HG02943 (cell line): ENCODE data around the gene NOTCH1.

ENCODE experiments used
- ATAC-seq: cut with Tn5 transposase; IDR thresholded peaks from one replicate; pipeline ENCODE4 v1.9.1; 2021; ENCODE audit warnings: mild to moderate bottlenecking, low read depth, moderate library complexity; ENCODE audit not compliant: unreplicated experiment

NOTCH1 gene

DNA sequence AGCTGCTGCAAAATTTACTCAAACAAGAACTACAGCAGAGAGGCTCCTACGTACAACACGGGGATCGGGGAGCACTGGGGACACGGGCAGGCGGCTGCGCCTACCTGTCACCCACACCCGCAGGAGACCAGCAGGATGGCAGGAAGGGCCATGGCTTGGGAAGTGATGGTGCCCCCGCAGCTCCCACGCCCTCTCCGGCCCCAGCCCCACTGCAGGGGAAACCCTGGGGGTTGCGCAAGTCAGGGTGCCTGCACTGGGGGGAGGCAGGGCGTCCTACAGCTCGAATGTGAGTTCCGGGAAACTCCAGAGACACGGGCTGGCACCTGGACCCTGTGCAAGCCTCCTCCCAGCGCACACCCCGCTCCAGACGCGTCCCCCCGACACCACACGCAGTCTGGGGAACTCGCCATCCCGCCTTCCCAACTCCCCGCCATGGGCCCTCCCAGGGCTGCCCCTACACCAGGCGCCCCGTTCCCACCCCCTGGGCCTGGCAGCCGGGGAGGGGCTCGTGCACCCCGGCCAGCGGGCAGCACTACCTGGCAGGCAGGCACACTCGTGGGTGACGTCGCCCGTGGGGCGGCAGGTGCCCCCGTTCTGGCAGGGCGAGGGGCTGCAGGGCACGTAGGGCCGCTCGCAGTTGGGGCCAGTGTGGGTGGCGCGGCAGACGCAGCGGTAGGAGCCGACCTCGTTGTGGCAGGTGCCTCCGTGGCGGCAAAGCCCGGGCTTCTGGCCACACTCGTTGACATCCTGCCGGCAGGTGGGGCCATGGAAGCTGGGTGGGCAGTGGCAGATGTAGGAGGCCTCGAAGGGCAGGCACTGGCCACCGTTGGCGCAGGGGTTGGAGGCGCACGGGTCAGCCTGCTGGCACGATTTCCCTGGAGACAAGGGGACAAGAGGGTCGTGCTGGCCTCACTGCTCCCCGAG, 23.3 kb downstream of the NOTCH1 start:
- ATAC-seq = no peak

DNA sequence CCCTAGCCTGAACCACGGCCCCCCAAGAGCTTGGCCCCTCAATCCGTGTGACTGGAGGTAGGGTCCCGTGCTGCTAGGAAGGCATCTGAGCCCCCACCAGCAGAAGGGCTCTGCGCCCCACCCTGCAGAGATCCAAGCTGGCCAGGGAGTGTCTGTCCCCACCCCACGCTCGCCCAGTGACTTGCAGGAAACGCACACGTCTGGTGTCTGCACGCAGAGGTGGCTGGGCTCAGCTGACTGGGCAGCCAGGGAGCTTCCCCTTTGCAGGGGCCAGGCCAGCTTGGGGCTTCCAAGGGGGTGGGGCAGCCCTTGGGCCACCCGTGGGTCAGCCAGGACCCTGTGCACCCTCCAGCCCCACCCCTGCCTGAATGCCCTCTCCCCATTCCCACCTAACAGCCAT, 24.3 kb downstream of the NOTCH1 start:
- no peak for ATAC-seq

DNA sequence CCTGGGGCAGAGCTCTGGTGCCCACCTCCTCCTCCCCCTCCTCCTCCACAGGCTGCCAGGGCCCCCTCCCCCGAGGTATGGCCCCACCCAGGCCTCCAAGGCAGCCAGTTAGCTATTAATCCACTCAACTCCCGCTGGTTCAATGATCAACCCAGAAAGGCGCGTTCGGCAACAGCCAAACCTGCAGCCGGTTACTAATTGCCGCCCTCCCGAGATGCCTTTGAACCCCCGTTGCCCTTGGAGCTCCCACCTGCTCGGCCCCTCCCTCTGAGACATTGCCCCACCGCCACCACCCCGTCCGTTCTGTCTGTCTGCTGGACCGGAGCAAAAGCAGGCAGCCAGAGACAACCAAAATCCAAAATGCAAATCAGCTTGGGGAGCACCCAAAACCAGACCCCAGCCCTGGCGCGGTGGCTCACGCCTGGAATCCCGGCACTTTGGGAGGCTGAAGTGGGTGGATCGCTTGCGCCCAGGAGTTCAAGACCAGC, 25.8 kb downstream of the NOTCH1 start:
- no peak for ATAC-seq

DNA sequence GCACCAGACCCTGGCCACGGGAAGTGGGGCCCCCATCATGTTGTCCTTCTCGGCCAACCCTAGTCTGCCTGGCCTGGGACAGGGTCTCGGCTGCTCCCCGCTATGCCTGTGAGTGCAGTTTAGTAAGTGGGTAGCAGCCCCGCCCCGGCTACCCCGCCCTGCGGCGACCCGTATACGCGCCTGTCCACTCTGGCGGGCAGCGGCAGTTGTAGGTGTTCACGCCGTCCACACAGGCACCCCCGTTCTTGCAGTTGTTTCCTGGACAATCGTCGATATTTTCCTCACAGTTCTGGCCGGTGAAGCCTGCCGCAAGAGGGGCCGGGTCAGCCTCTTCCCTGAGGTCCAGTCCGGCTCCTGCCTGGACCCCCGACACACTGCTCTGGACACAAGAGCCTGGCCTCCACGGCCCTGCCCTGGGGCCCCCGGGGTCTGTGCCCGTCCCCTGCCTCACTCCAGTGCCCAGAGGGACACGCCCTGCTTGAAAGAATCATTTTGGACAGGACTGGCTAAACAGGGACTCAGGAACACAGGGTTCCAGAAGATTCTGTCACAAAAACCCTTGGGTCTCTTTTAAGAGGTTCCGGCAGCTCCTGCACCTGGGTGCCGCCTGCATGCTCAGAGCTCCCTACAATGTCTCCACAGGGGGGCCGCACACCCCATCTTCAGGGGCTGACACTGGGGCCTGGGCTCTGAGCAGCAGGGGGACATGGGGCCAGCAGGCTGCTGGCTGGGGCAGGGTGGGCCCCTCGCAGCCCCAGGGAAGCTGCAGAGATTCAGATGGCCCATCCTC, 26.4 kb downstream of the NOTCH1 start:
- no peak for ATAC-seq

DNA sequence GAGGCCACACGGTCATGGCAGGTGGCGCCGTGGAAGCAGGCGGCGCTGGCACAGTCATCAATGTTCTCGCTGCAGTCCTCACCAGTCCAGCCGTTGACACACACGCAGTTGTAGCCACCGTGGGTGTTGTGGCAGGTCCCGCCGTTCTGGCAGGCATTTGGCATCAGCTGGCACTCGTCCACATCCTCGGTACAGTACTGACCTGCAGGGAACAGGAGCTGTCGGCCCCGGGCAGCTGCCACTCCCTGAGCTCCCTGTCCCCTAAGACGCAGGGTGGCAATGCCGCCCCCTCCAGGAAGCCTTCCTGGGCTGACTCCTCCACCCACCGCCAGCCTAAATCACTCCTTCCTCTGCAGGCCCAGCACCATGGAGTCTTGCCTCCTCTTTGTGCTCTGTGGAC, 27.2 kb downstream of the NOTCH1 start:
- ATAC-seq = no peak

DNA sequence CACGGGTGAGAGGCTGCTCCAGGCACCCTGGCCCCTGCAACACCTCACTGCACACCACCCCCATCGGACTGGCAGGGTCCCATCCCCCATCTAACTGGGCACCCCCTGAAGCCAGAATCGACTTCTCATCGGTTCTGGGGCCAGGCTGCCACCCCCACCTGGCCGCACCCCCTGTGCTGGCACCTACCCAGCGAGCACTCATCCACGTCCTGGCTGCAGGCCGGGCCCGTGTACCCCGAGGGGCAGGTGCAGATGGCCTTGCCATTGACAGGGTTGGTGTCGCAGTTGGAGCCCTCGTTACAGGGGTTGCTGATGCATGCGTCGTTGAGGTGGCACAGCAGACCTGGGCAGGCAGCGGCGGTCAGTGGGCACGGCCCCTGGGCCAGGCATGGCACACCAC, 27.9 kb downstream of the NOTCH1 start:
- ATAC-seq = no peak

DNA sequence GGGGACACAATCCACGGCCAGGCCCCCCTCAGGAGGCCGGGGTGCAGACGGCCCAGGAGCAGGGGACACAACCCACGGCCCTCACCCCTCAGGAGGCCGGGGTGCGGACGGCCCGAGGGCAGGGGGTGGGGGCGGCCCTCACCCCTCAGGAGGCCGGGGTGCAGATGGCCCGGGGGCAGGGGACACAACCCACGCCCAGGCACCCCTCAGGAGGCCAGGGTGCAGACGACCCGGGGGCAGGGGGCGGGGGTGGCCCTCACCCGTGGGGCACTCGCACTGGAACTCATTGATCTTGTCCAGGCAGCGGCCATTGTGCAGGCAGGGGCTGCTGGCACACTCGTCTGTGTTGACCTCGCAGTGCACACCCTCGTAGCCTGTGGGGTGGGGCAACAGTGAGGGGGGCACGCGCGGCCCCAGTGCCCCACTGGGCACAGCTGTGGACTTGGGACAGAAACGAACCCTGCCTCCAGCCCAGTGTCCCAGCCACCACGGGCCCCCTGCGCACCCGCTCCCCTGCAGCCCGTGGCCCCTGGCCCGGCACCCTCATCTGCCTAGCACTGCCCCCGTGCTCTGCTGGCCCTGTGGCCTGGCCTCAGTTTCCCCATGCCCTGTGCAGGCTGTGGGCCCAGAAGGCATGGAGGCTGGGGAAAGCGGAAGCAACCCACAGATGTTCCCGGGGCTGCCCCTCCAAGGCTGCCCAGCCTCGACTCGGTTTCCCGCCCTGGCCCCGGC, 28.7 kb downstream of the NOTCH1 start:
- ATAC-seq = no peak

DNA sequence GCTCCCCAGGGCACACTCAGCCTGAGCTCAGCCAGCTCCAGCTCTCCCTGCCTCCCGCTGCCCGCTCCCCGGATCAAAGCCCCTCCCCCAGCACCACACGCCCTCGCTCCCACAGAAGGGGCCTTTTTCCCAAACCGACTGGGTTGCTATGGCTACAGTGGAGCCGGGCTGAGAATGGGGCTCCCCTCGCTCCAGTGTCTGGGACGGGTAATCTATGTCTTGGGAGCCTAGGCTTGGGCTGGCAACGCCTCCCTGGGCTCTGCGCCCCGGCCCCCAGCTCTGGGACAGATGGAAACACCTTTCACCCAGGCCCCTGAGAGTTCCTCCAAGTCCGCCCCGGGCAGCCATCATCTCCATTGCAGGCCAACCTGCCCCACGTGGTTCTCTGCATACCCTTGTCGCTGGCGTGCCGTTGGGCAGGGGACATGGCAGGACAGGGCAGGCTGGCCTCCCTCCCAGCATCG, 29.6 kb downstream of the NOTCH1 start:
- no peak for ATAC-seq

DNA sequence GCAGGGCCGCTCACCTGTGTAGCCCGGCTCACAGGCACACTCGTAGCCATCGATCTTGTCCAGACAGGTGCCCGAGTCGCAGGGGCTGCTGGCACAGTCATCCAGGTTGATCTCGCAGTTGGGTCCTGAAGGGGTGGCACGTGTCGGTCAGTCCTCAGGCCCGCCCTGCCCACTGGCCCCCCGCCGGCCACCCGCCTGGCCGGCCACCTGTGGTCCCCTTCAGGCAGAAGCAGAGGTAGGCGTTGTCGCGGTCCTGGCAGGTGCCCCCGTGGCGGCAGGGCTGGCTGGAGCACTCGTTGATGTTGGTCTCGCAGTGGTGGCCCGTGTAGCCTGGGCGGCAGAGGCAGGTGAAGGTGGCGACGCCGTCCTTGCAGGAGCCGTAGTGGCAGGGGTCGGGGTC, 30.6 kb downstream of the NOTCH1 start:
- no peak for ATAC-seq

DNA sequence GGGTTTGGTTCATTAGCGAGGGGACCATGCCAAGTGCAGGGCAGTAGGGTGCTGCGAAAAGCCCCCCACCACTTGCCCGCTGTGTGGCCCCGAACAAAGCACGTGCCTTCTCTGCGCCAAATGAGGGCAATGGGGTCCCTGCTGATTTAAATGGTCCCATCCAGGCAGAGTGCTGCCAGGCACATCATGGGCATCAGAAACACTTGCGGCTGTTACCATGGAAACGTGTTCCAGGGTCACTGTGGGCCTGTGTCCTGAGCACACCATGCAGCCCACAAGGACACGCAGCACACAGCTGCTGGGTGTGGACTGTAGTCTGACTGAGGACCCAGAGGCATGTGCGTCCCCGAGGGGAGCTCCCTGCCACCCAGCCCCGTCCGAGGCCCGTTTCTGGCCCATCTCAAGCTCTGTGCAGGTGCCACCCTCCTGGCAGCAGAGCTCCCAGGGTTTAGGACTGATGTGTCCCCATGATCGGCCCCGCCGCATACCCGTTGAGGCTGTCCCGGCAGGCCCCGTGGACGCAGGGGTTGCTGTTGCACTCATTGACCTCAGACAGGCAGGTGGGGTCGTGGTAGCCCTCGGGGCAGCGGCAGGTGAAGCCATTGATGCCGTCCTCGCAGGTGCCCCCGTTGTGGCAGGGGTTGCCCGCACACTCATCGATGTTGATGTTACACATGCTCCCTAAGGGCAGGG, 31.7 kb downstream of the NOTCH1 start:
- ATAC-seq = no peak

DNA sequence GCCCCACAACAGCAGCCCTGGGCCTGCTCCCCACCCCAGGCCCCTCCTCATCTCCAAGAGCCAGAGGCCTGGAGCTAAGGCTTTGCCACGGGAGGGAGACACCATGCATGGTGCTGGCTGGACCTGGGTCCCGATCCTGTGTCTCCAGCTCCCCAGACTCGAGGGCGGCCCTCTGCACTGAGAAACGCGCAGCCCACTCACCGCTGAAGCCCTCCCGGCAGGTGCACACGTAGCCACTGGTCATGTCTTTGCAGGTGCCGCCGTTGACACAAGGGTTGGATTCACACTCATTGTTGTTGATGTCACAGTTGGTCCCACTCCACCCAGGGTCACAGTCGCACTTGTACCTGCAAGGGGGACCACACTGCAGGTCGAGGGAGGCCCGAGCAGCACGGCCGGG, 32.7 kb downstream of the NOTCH1 start:
- no peak for ATAC-seq

DNA sequence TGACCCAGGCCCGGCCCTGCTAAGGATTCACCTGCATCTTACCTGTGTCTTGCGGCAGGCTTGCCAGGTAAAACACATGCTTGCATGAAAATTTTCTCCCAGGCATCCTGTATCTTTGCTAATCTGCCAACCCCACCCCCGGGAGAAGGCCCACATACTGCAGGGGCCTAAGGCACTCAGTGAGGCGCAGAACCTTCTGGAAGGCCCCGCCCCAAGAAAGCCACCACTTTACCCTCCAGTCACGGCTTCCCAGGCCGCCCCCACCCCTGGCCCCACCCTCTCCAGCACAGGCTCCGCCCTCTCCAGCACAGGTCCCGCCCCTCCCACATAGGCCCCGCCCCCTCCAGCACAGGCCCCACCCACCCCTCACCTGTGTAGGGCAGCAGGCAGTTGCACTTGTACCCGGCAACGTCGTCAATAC, 33.2 kb downstream of the NOTCH1 start:
- ATAC-seq = no peak

DNA sequence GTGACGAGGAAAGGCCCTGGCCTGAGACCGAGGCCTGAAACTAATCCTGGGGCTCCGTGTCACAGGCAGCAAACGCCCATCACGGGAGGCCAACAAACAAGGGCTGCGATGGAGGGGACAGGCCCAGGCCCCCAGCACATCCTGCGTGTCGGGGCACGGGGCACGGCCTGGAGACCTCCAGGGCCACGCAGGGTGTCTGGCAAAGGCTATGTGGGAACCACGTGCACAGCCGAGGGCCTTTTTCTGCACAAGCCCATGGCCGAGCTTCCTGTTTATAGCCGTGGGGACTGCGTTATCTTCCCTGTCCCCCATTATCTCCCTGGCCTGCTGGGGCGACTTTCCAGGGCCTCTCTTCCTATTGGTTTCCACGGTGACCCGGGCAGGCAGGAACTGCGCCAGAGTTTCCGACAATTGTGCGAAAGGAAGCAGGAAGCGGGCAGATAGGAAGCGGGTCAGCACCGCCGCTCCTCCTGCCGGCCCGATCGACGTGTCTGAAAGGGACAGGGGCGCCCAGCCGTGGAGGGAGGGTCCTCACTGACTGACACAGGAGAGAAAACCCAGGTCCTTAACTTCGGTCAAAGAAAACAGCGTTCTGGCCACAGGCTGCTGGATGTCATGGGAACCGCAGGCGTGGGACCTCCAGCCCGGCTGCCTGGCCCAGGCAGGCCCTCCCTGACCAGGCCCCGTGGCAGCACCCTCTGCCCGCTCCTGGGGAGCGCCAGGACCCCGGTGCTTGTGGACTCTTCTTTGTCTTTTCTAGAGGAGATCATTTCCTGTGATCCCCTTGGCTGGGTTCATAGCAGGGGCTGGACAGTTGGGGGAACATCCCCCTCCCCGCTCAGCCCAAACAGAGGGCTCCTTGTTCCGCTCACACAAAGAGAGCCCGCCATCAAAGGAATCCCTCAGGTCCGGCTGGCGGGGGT, 33.9 kb downstream of the NOTCH1 start:
- ATAC-seq = no peak

DNA sequence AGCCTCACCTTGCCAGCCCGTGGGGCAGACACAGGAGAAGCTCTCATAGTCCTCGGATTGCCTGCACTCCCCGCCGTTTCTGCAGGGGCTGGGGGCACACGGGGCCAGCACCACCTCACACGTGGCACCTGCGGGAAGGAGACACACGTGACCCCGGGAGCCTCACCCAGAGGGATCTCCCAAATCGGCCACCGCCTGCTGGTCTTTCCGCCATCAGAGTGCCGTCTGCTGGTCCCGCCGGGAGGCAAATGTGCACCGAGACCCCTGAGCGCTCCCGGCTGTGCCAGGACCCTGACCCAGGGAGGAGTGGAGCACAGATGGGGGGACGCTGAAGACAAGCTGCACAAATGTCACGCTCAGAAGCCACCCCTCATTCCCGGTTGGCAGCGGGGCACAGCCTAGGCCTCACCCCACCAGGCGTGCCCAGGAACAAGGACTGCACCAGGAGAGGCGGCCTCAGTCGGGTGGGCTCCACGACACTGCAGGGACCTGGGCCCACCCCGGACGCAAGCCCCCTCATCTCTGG, 34.6 kb downstream of the NOTCH1 start:
- no peak for ATAC-seq

DNA sequence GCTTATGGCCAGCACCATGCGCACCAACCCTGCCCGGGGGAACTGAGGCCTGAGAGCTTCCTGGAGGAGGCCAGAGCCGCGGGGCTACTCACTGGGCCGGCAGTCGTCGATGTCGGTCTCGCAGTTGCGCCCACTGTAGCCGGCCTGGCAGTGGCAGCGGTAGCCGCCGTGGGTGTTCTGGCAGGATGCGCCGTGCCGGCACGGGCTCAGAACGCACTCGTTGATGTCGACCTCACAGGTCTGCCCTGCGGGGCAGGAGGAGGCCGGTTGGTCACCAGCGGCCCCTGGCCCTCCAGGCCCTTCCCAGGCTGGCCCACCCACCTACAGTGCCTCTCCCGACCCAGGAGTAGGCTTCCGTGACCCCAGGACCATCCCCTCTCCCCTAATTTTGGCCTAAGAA, 35.3 kb downstream of the NOTCH1 start:
- no peak for ATAC-seq

DNA sequence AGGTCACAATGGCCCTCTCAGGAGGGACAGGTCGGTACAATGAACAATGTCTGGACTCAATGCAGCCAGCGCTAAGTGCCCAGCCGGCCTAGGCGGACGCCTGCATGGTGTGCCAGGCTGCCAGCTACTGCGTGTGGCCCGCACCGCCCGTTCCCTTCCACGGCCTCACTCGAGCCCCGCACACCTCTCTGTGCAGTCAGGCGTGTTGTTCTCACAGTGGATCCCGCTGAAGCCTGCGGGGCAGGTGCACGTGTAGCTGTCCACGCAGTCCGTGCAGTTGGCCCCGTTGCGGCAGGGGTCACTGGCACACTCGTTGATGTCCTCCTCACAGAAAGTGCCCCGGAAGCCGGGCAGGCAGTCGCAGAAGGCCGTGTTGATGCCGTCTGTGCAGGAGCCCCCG, 36.3 kb downstream of the NOTCH1 start:
- ATAC-seq = no peak

DNA sequence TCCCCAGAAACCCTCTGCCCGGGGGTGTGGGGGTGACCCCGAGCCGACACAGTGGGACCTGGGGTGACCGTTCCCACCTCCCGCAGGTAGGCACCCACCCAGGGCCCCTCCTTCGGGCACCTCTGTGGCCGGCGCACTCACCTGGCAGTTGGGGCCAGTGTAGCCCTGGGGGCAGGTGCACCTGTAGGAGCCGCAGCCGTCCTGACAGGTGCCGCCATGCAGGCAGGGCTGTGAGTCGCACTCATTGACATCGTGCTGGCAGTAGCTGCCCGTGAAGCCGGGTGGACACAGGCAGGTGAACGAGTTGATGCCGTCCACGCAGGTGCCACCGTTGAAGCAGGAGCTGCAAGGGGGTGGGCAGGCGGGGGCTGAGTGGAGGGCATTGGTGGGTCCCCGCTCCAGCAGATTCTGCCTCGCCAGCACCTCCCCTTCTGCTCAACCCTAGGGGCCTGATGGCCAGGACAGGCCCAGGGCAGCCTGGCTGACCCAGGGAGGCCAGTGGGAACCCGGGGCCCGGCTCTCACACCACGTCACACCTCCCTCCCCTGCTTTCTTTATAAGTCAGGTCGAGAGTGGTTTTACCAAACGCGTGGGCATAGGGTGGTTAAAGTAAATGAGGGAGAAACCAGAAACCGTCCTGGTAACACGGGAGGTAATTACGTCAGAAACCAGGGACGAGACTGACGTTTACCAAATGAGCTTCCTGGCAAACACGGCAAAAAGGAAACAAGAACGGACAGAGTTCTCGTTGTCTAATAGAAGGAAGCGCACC, 36.9 kb downstream of the NOTCH1 start:
- ATAC-seq = no peak

DNA sequence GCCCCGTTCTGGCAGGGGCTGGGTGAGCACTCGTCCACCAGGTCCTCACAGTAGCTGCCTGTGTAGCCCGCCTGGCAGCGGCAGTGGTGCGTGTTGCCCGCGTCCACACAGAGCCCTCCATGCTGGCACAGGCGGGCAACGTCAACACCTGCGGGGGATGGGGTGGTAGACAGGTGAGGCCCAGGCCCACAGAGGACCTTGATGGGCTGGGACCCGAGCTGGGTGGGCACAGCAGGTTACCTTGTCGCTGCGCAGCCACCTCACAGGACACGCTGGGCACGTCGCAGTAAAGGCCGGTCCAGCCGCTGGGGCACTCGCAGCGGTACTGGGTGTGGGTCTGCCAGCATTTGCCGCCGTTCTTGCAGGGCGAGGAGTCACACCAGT, 37.9 kb downstream of the NOTCH1 start:
- no peak for ATAC-seq
